Endodermal cell (in vitro differentiated cells): ENCODE results near the gene RNU6-9. TPM values are rescaled to one million over a fixed set of nuclear protein-coding genes. Genes with fewer than 3 reads are reported as not detected.

Experiments
- DNase-seq: peaks from one replicate; pipeline ENCODE4 v3.0.0-alpha.2; 2017
- H3K27ac ChIP-seq: 2 replicates; pipeline ENCODE4 v1.5.1; 2013; ENCODE audit warnings: mild to moderate bottlenecking, low read depth, low read length, moderate library complexity
- H3K27me3 ChIP-seq: 2 replicates; pipeline ENCODE4 v1.6.1; 2013; ENCODE audit warnings: mild to moderate bottlenecking, low read length, moderate library complexity; ENCODE audit not compliant: insufficient read depth, control insufficient read depth, poor library complexity, severe bottlenecking
- H3K36me3 ChIP-seq: 2 replicates; pipeline ENCODE4 v1.7.0; 2013; ENCODE audit warnings: mild to moderate bottlenecking, low read length, moderate library complexity; ENCODE audit not compliant: control insufficient read depth, insufficient read depth
- H3K4me1 ChIP-seq: one replicate; pipeline ENCODE4 v1.7.0; 2013; ENCODE audit warnings: low read length; ENCODE audit not compliant: control insufficient read depth, insufficient read depth
- H3K4me3 ChIP-seq: 2 replicates; pipeline ENCODE4 v1.5.1; 2013; ENCODE audit warnings: mild to moderate bottlenecking, low read length, moderate library complexity
- H3K9ac ChIP-seq: 2 replicates; pipeline ENCODE4 v1.6.1; 2013; ENCODE audit warnings: mild to moderate bottlenecking, low read length, moderate library complexity; ENCODE audit not compliant: poor library complexity, severe bottlenecking; ENCODE audit errors: extremely low read depth
- H3K9me3 ChIP-seq: 2 replicates; pipeline ENCODE4 v1.6.1; 2013; ENCODE audit warnings: mild to moderate bottlenecking, low read length, moderate library complexity; ENCODE audit not compliant: control insufficient read depth
- H3K27ac Mint-ChIP-seq: 2 replicates; pipeline ENCODE4 v1.8.0; 2020; ENCODE audit warnings: mixed read lengths
- H3K27me3 Mint-ChIP-seq: 2 replicates; pipeline ENCODE4 v1.8.0; 2021; ENCODE audit warnings: mild to moderate bottlenecking, mixed read lengths; ENCODE audit not compliant: insufficient read depth
- H3K36me3 Mint-ChIP-seq: 2 replicates; pipeline ENCODE4 v1.8.0; 2020; ENCODE audit warnings: low read depth, mixed read lengths
- H3K4me1 Mint-ChIP-seq: 2 replicates; pipeline ENCODE4 v1.8.0; 2020; ENCODE audit warnings: mixed read lengths
- H3K4me3 Mint-ChIP-seq: 2 replicates; pipeline ENCODE4 v1.8.0; 2020; ENCODE audit warnings: mild to moderate bottlenecking, moderate library complexity, mixed read lengths
- H3K9me3 Mint-ChIP-seq: 2 replicates; pipeline ENCODE4 v1.8.0; 2020; ENCODE audit warnings: mild to moderate bottlenecking, mixed read lengths
- CTCF ChIP-seq: fragments of 200-600 bp; sonication (generic); conservative IDR thresholded peaks from 2 replicates; pipeline ENCODE4 v1.5.0; 2021; ENCODE audit warnings: antibody characterized with exemption, mild to moderate bottlenecking
- WGBS, 2 experiments: methylation state at CpG; one replicate each; pipeline versions ENCODE4 v1.1.5 to v1.1.7; 2013; ENCODE audit warnings: missing lambda C conversion rate in 2 of 2, mixed read lengths in 1 of 2; ENCODE audit not compliant: insufficient coverage in 1 of 2, insufficient read length in 1 of 2; 5-methylcytosine and 5-hydroxymethylcytosine counted together
- total RNA-seq, 2 donors: library from RNA; stranded (reverse); fragmentation: NEBNext Ultra II Directional in 1 of 2; extraction: Animal tissue kit (Norgen Biotek cat#: 25700) in 1 of 2; gene quantifications; 2 replicates in 1 of 2; 3 replicates in 1 of 2; pipeline ENCODE4 v1.2.1, GENCODE V29; 2021

The RNU6-9 gene
- total RNA-seq, 2 donors from 2014 or later: not detected

GRCh38 chr19:916645-917322, 23.5 kb downstream of the RNU6-9 start:
- Histone ChIP-seq H3K27me3 (peaks cover 60% of the 10 kb centered on the region), H3K4me1 (peaks cover 3% of the 10 kb centered on the region), H3K9ac (no peak overlapping the region), H3K36me3 (no peaks in the 10 kb centered on the region), H3K4me3 (peak overlapping the region; percentile 60), H3K9me3 (no peaks in the 10 kb centered on the region), H3K27ac (no peak overlapping the region)
- DNase-seq: peak; percentile 79
- H3K36me3 Mint-ChIP-seq: no peaks in the 10 kb centered on the region
- no peak overlapping the region for H3K27ac Mint-ChIP-seq
- H3K4me1 Mint-ChIP-seq: peaks cover 2% of the 10 kb centered on the region
- H3K27me3 Mint-ChIP-seq: peaks cover 71% of the 10 kb centered on the region
- H3K4me3 Mint-ChIP-seq: peak overlapping the region; percentile 33
- no peaks in the 10 kb centered on the region for H3K9me3 Mint-ChIP-seq
- 10 to 23% methylated on average over 7 to 32 of the region's 35 CpGs for WGBS, 2 experiments
- no peak for TF ChIP-seq CTCF

GRCh38 chr19:917323-918151, 24.3 kb downstream of the RNU6-9 start, which contains the start of gene KISS1R:
TSS of gene KISS1R (plus strand) at chr19:917333. CDS start at chr19:917503, 170 bp downstream.
- no peaks in the 10 kb centered on the region for H3K36me3 Mint-ChIP-seq
- no peaks in the 10 kb centered on the region for H3K9me3 Mint-ChIP-seq
- H3K4me1 Mint-ChIP-seq: peaks cover 2% of the 10 kb centered on the region
- H3K4me3 Mint-ChIP-seq: peak within 1 kb of the TSS; percentile 33
- no peak within 1 kb of the TSS for H3K9ac ChIP-seq
- 1 to 2% methylated on average over 23 to 87 of the region's 87 CpGs for WGBS, 2 experiments
- peaks cover 60% of the 10 kb centered on the region for H3K27me3 ChIP-seq
- peaks cover 3% of the 10 kb centered on the region for H3K4me1 ChIP-seq
- H3K4me3 ChIP-seq: peak within 1 kb of the TSS; percentile 60
- DNase-seq: peak; percentile 93
- H3K27ac Mint-ChIP-seq: no peak within 1 kb of the TSS
- peak; percentile 82 for TF ChIP-seq CTCF
- no peaks in the 10 kb centered on the region for H3K9me3 ChIP-seq
- peaks cover 75% of the 10 kb centered on the region for H3K27me3 Mint-ChIP-seq
- H3K36me3 ChIP-seq: no peaks in the 10 kb centered on the region
- H3K27ac ChIP-seq: no peak within 1 kb of the TSS

GRCh38 chr19:918152-918437, 24.8 kb downstream of the RNU6-9 start:
- Mint-ChIP-seq H3K27me3 (peaks cover 75% of the 10 kb centered on the region), H3K27ac (no peak overlapping the region), H3K36me3 (no peaks in the 10 kb centered on the region), H3K9me3 (no peaks in the 10 kb centered on the region), H3K4me1 (peaks cover 2% of the 10 kb centered on the region), H3K4me3 (peak overlapping the region; percentile 33)
- H3K4me3 ChIP-seq: peak overlapping the region; percentile 60
- H3K27me3 ChIP-seq: peaks cover 60% of the 10 kb centered on the region
- H3K4me1 ChIP-seq: peaks cover 3% of the 10 kb centered on the region
- no peak overlapping the region for H3K27ac ChIP-seq
- no peaks in the 10 kb centered on the region for H3K9me3 ChIP-seq
- no peak for DNase-seq
- no peak for TF ChIP-seq CTCF
- WGBS, 2 experiments: 4 to 13% methylated on average over 9 to 12 of the region's 12 CpGs
- H3K36me3 ChIP-seq: no peaks in the 10 kb centered on the region
- H3K9ac ChIP-seq: no peak overlapping the region
